Testis (tissue), 3 donors: ENCODE measurements around the gene RAB3IP. TPM values are rescaled to one million over a fixed set of nuclear protein-coding genes. Genes with fewer than 3 reads are reported as not detected.

Experiments
- DNase-seq: peaks from one replicate; pipeline ENCODE4 v3.0.0-alpha.2; 2019
- H3K27ac ChIP-seq, 2 donors: fragments of 200-600 bp; sonication (generic); one replicate each; pipeline ENCODE4 v1.5.1; 2019
- H3K27me3 ChIP-seq: fragments of 200-600 bp; sonication (generic); one replicate; pipeline ENCODE4 v1.5.1; 2019
- H3K36me3 ChIP-seq: fragments of 200-600 bp; sonication (generic); one replicate; pipeline ENCODE4 v1.5.1; 2017; ENCODE audit warnings: low read depth; ENCODE audit errors: missing control alignments
- H3K4me1 ChIP-seq: fragments of 200-600 bp; sonication (generic); one replicate; pipeline ENCODE4 v1.5.1; 2019
- H3K4me3 ChIP-seq, 2 donors: fragments of 200-600 bp; sonication (generic); one replicate each; pipeline ENCODE4 v1.5.1; 2017 to 2019
- H3K9me3 ChIP-seq: fragments of 200-600 bp; sonication (generic); one replicate; pipeline ENCODE4 v1.5.1; 2017
- POLR2A ChIP-seq: fragments of 450-650 bp; IDR thresholded peaks from one replicate; pipeline ENCODE4 v1.6.1; 2017; ENCODE audit warnings: antibody characterized with exemption, mild to moderate bottlenecking, moderate library complexity
- WGBS, 2 donors: methylation state at CpG; one replicate each; pipeline ENCODE4 v1.1.5; 2018; 5-methylcytosine and 5-hydroxymethylcytosine counted together
- intact Hi-C: fragments of 100-400 bp; cut with DNase I; formaldehyde crosslinking; loops from one replicate; pipeline ENCODE4 v1.15.1; 2023; ENCODE audit warnings: low total_unique reads
- polyA plus RNA-seq: library from polyadenylated mRNA; stranded (reverse); fragments of 350-450 nt; fragmentation: Illumina TruSeq; extraction: RNeasy Lipid Tissue Mini Kit (QIAGEN cat#74804); gene quantifications from one replicate; pipeline ENCODE4 v1.2.3, GENCODE V29; 2014; ENCODE audit warnings: low read depth, low replicate concordance; ENCODE audit not compliant: insufficient read depth
- total RNA-seq, 2 donors: library from RNA; depleted of rRNA; stranded (reverse); fragments of >200 nt; gene quantifications; one replicate each; pipeline ENCODE4 v1.2.3, GENCODE V29; 2016
- TF ChIP-seq, protein P1 (sequence below), 3 experiments: fragments of 450-650 bp in 2 of 3; fragments of 200-600 bp in 1 of 3; sonication (generic) in 1 of 3; IDR thresholded peaks; one replicate each; pipeline ENCODE4 v1.5.1; 2016 to 2019; ENCODE audit warnings: antibody characterized with exemption in 3 of 3, mild to moderate bottlenecking in 2 of 3, moderate library complexity in 1 of 3

The RAB3IP gene
- total and polyA plus RNA-seq, 3 donors from 2014 or later, result 50.9 to 133 (median 105) TPM

- H3K9me3 ChIP-seq, result no peaks in the 10 kb centered on the region
- H3K27ac ChIP-seq, result no peak overlapping the region
- intact Hi-C loops, result no loop called here
- TF ChIP-seq, protein P1, sequence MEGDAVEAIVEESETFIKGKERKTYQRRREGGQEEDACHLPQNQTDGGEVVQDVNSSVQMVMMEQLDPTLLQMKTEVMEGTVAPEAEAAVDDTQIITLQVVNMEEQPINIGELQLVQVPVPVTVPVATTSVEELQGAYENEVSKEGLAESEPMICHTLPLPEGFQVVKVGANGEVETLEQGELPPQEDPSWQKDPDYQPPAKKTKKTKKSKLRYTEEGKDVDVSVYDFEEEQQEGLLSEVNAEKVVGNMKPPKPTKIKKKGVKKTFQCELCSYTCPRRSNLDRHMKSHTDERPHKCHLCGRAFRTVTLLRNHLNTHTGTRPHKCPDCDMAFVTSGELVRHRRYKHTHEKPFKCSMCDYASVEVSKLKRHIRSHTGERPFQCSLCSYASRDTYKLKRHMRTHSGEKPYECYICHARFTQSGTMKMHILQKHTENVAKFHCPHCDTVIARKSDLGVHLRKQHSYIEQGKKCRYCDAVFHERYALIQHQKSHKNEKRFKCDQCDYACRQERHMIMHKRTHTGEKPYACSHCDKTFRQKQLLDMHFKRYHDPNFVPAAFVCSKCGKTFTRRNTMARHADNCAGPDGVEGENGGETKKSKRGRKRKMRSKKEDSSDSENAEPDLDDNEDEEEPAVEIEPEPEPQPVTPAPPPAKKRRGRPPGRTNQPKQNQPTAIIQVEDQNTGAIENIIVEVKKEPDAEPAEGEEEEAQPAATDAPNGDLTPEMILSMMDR (IDR thresholded peaks at IDR 0.05), result no peak
- TF ChIP-seq POLR2A, result no peak
- DNase-seq, result no peak
- H3K4me3 ChIP-seq, result no peak overlapping the region
- no peaks in the 10 kb centered on the region for H3K36me3 ChIP-seq
- H3K4me1 ChIP-seq, result no peaks in the 10 kb centered on the region
- no peaks in the 10 kb centered on the region for H3K27me3 ChIP-seq
- 91 to 96% methylated on average over 4 of the region's 4 CpGs for WGBS, 2 donors
Observed at GRCh38 chr12:69866698-69867097, 128.0 kb downstream of the RAB3IP start.

DNA sequence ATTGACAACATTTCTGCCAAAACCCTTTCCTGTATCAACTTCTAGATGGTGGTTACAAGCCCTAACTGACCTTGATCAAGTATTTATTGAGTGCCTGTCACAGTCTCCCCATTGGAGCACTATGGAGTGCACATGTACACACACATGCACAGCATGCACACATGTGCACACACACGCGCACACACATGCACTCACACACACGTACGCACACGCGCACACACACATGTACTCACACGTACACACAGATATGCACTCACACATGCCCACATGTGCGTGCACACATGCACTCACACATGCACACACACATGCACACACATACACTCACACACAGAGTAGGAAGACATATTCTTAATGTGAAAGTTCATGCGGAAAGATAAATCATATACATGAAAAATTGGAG, 130.0 kb downstream of the RAB3IP start:
- TF ChIP-seq POLR2A, result no peak
- TF ChIP-seq, protein P1 (IDR thresholded peaks at IDR 0.05), result no peak
- Histone ChIP-seq H3K27ac (no peak overlapping the region), H3K9me3 (no peaks in the 10 kb centered on the region), H3K4me3 (no peak overlapping the region), H3K27me3 (no peaks in the 10 kb centered on the region), H3K4me1 (no peaks in the 10 kb centered on the region), H3K36me3 (no peaks in the 10 kb centered on the region)
- intact Hi-C loops, result no loop called here
- 81 to 84% methylated on average over 9 of the region's 9 CpGs for WGBS, 2 donors
- DNase-seq, result no peak

DNA sequence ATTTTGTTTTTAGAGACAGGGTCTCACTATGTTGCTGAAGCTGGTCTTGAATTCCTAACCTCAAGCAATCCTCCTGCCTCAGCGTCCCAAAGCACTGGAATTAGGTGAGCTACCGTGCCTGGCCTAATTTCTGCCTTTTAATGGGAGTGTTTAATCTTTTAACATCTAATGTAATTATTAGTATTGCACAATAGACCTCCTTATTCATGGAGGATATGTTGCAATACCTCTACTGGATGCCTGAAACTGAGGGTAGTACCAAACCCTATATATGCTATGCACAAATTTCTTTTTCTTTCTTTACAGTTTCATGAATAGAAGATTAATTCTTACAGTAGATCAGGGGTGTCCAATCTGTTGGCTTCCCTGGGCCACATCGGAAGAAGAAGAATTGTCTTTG, 134.1 kb downstream of the RAB3IP start:
- H3K27ac ChIP-seq, result no peak overlapping the region
- no peaks in the 10 kb centered on the region for H3K27me3 ChIP-seq
- no peaks in the 10 kb centered on the region for H3K4me1 ChIP-seq
- no peak for DNase-seq
- intact Hi-C loops, result no loop called here
- no peaks in the 10 kb centered on the region for H3K9me3 ChIP-seq
- 57 to 72% methylated on average over 3 of the region's 3 CpGs for WGBS, 2 donors
- H3K36me3 ChIP-seq, result no peaks in the 10 kb centered on the region
- H3K4me3 ChIP-seq, result no peak overlapping the region
- TF ChIP-seq POLR2A, result no peak
- TF ChIP-seq, protein P1 (IDR thresholded peaks at IDR 0.05), result no peak

Other genes with a start within 250 kb of the RAB3IP start
- 100 to 1,000 TPM; 213 to 248 TPM for gene CCT2, start 153.4 kb upstream of the RAB3IP start, total RNA-seq
- 401 TPM for gene CCT2, start 153.4 kb upstream of the RAB3IP start, polyA plus RNA-seq
- under 1 TPM in 1 of 2 donors, not detected in 1; 0.12 TPM for gene LRRC10, start 128.0 kb upstream of the RAB3IP start, total RNA-seq
- not detected for gene LRRC10, start 128.0 kb upstream of the RAB3IP start, polyA plus RNA-seq
- 1 to 10 TPM in 1 of 2 donors, under 1 TPM in 1; 0.74 to 2.1 TPM for gene BEST3, start 39.6 kb upstream of the RAB3IP start, total RNA-seq
- 9.8 TPM for gene BEST3, start 39.6 kb upstream of the RAB3IP start, polyA plus RNA-seq
- 1 to 10 TPM in 1 of 2 donors, under 1 TPM in 1; 0.87 to 1.0 TPM for gene MYRFL, start 86.4 kb downstream of the RAB3IP start, total RNA-seq
- 8.0 TPM for gene MYRFL, start 86.4 kb downstream of the RAB3IP start, polyA plus RNA-seq